Measurements from ENCODE around the gene COL4A4. TPM values are rescaled to one million over a fixed set of nuclear protein-coding genes. Genes with fewer than 3 reads are reported as not detected.
"Not testable (repeated sequence)": the region's sequence is repeated elsewhere in the genome, so short reads cannot be mapped to it uniquely, and the experiment has no call there.

COL4A4 gene
- total RNA-seq, 4 donors from 2014 or later: 1.5 to 4.6 (median 2.6) TPM

DNA sequence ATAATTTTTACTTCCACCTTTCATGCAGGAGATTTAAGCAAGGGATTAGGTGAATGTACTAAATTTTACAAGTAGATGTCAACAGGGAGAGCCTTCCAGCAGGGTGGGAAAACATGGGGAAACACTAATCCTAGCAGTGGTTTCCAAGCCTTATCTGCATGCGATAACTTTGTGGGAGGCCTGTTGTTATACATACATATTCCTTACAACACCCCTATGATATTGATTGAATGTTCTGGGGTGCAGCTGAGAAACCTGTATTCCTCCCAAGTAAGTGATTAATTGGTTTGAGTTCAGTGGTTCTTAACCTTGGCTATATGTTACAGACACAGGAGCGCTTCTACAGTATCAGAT, 65.9 kb downstream of the COL4A4 start:
- H3K4me3 ChIP-seq: no peak overlapping the region
- intact Hi-C loops (cut with DNase I; ENCODE audit: low total_unique reads): no loop called here
- no peak for TF ChIP-seq EP300 (IDR thresholded peaks at IDR 0.05; ENCODE audit: low read depth)
- no peak for TF ChIP-seq POLR2A (IDR thresholded peaks at IDR 0.05)
- no peak for TF ChIP-seq CTCF (IDR thresholded peaks at IDR 0.05)
- TF ChIP-seq POLR2AphosphoS5 (IDR thresholded peaks at IDR 0.05): no peak
- 97 to 100% methylated on average over 1 to 2 of the region's 2 CpGs for whole genome bisulfite sequencing, 2 donors (ENCODE audit: low coverage in 1 of 2)
- no peak for DNase-seq
- no peaks in the 10 kb centered on the region for H3K4me1 ChIP-seq
- no peaks in the 10 kb centered on the region for H3K27me3 ChIP-seq
- H3K9me3 ChIP-seq: no peaks in the 10 kb centered on the region
- H3K27ac ChIP-seq: no peak overlapping the region
- no peaks in the 10 kb centered on the region for H3K36me3 ChIP-seq
- in situ Hi-C loops (cut with MboI; ENCODE audit: low pct_ligation_motif_present in 1 of 4, low pct_unique_long_range_greater_than_20kb in 1 of 4, low sequenced_read_pairs in 3 of 4): no loop called here

- H3K36me3 ChIP-seq: no peaks in the 10 kb centered on the region
- 91 to 93% methylated on average over 5 of the region's 5 CpGs for WGBS, 2 donors (ENCODE audit: low coverage in 1 of 2)
- no peak for TF ChIP-seq CTCF (IDR thresholded peaks at IDR 0.05)
- no peak for TF ChIP-seq POLR2A (IDR thresholded peaks at IDR 0.05)
- no peaks in the 10 kb centered on the region for H3K9me3 ChIP-seq
- no peaks in the 10 kb centered on the region for H3K27me3 ChIP-seq
- in situ Hi-C loops (cut with MboI; ENCODE audit: low pct_ligation_motif_present in 1 of 4, low pct_unique_long_range_greater_than_20kb in 1 of 4, low sequenced_read_pairs in 3 of 4) (no loop called here), intact Hi-C loops (cut with DNase I; ENCODE audit: low total_unique reads) (no loop called here)
- DNase-seq: no peak
- H3K27ac ChIP-seq: no peak overlapping the region
- no peaks in the 10 kb centered on the region for H3K4me1 ChIP-seq
- H3K4me3 ChIP-seq: no peak overlapping the region
Measured at GRCh38 chr2:227097495-227098161, 66.4 kb downstream of the COL4A4 start.

DNA sequence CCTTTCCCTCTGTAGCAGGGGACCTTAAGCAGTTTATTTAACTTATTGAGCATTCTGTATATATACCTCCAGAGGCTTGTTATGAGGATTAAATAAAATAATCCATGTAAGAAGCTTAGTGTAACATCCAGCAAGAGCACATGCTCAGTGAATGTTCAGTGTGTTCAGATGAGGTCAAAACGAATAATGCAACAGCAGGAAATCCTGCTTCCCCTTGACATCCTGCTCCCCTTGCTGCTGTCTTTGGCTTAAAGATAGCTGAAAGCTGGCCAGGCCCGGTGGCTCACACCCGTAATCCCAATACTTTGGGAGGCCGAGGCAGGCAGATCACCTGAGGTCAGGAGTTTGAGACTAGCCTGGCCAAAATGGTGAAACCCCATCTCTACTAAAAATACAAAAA, 68.7 kb downstream of the COL4A4 start:
- H3K27ac ChIP-seq: no peak overlapping the region
- H3K36me3 ChIP-seq: no peaks in the 10 kb centered on the region
- TF ChIP-seq POLR2A (IDR thresholded peaks at IDR 0.05) (no peak), POLR2AphosphoS5 (IDR thresholded peaks at IDR 0.05) (no peak)
- no peaks in the 10 kb centered on the region for H3K4me1 ChIP-seq
- H3K27me3 ChIP-seq: no peaks in the 10 kb centered on the region
- no peak for DNase-seq
- H3K4me3 ChIP-seq: no peak overlapping the region
- 61% methylated on average over 4 of the region's 4 CpGs; no CpG with 5 or more reads in 1 of the 2 donors for WGBS, 2 donors (ENCODE audit: low coverage in 1 of 2)
- H3K9me3 ChIP-seq: no peaks in the 10 kb centered on the region
- in situ Hi-C loops (cut with MboI; ENCODE audit: low pct_ligation_motif_present in 1 of 4, low pct_unique_long_range_greater_than_20kb in 1 of 4, low sequenced_read_pairs in 3 of 4): no loop called here
- intact Hi-C loops (cut with DNase I; ENCODE audit: low total_unique reads): no loop called here

DNA sequence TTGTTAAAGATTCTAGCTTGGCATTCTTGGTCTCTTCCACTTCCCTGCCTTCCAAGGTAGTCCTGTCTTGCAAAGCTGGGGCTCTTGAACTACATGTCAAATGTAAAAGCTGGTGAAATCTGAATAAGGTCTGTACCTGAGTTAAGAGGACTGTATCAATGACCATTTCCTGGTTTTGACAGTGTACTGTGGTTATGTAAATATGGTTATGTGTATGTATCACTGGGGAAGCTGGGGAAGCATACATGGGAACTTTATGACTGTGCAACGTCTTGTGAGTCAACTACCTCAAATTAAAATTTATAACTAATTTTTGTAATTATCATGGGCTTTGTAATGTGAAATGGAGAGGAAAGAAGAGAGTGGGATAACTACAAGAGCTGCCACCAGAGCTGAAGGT, 81.7 kb downstream of the COL4A4 start:
- Histone ChIP-seq H3K9me3 (no peaks in the 10 kb centered on the region), H3K4me3 (no peak overlapping the region), H3K27me3 (no peaks in the 10 kb centered on the region), H3K36me3 (no peaks in the 10 kb centered on the region), H3K27ac (no peak overlapping the region), H3K4me1 (peaks cover 0 to 12% (median 0%) of the 10 kb centered on the region in 4 donors)
- WGBS, 2 donors (ENCODE audit: low coverage in 1 of 2): 17 to 47% methylated on average over 1 of the region's 1 CpG
- TF ChIP-seq POLR2A (IDR thresholded peaks at IDR 0.05) (no peak), CTCF (IDR thresholded peaks at IDR 0.05) (no peak), EP300 (IDR thresholded peaks at IDR 0.05; ENCODE audit: low read depth) (no peak), POLR2AphosphoS5 (IDR thresholded peaks at IDR 0.05) (no peak)
- in situ Hi-C loops (cut with MboI; ENCODE audit: low pct_ligation_motif_present in 1 of 4, low pct_unique_long_range_greater_than_20kb in 1 of 4, low sequenced_read_pairs in 3 of 4) (no loop called here), intact Hi-C loops (cut with DNase I; ENCODE audit: low total_unique reads) (no loop called here)
- DNase-seq: no peak

DNA sequence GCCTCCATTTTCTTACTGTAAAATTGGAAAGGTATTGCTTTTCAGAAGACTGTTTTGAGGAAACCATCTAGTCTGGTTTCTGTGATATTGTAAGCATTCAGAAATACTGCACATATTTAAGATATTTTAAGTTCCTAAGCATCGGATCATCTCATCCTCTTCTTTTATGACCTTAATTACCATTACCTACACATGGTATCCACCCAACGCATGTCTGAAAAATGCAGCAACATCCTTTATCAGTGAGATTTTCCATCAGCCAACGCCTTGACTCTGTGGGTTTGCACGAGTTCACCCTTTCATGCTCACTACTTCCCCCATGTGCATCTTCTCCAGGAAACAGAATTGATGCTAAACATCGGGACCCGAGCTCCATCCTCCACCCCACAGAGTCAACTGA, 84.3 kb downstream of the COL4A4 start:
- no peak for DNase-seq

DNA sequence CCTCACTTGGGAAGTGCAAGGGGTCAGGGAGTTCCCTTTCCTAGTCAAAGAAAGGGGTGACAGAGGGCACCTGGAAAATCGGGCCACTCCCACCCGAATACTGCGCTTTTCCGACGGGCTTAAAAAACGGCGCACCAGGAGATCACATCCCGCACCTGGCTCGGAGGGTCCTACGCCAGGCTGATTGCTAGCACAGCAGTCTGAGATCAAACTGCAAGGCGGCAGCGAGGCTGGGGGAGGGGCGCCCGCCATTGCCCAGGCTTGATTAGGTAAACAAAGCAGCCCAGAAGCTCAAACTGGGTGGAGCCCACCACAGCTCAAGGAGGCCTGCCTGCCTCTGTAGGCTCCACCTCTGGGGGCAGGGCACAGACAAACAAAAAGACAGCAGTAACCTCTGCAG, 98.9 kb downstream of the COL4A4 start:
- in situ Hi-C loops (cut with MboI; ENCODE audit: low pct_ligation_motif_present in 1 of 4, low pct_unique_long_range_greater_than_20kb in 1 of 4, low sequenced_read_pairs in 3 of 4); H3K4me3 ChIP-seq; intact Hi-C loops (cut with DNase I; ENCODE audit: low total_unique reads); H3K36me3 ChIP-seq; H3K4me1 ChIP-seq; H3K27ac ChIP-seq; DNase-seq; H3K27me3 ChIP-seq; H3K9me3 ChIP-seq: not testable (repeated sequence)
- 90% methylated on average over 14 of the region's 14 CpGs; no CpG with 5 or more reads in 1 of the 2 donors for WGBS, 2 donors (ENCODE audit: low coverage in 1 of 2)

More for the DNA sequence above, 84.3 kb downstream of the COL4A4 start:
- 86 to 89% methylated on average over 6 of the region's 6 CpGs for WGBS, 2 donors (ENCODE audit: low coverage in 1 of 2)
- intact Hi-C loops (cut with DNase I; ENCODE audit: low total_unique reads): no loop called here
- in situ Hi-C loops (cut with MboI; ENCODE audit: low pct_ligation_motif_present in 1 of 4, low pct_unique_long_range_greater_than_20kb in 1 of 4, low sequenced_read_pairs in 3 of 4): no loop called here
- no peaks in the 10 kb centered on the region for H3K27me3 ChIP-seq
- H3K27ac ChIP-seq: no peak overlapping the region
- H3K9me3 ChIP-seq: no peaks in the 10 kb centered on the region
- no peaks in the 10 kb centered on the region for H3K36me3 ChIP-seq
- no peak overlapping the region for H3K4me3 ChIP-seq
- peaks cover 0 to 7% (median 0%) of the 10 kb centered on the region in 4 donors for H3K4me1 ChIP-seq
- no peak for TF ChIP-seq CTCF (IDR thresholded peaks at IDR 0.05)
- no peak for TF ChIP-seq EP300 (IDR thresholded peaks at IDR 0.05; ENCODE audit: low read depth)
- TF ChIP-seq POLR2AphosphoS5 (IDR thresholded peaks at IDR 0.05): no peak
- TF ChIP-seq POLR2A (IDR thresholded peaks at IDR 0.05): no peak

All from transverse colon (tissue), 4 donors.